ENCODE measurements around the gene NACAD.
"Not testable (repeated sequence)": the region's sequence is repeated elsewhere in the genome, so short reads cannot be mapped to it uniquely, and the experiment has no call there.

Gene NACAD

GRCh38 chr7:45039106-45039505 lies 49.7 kb downstream of the NACAD start:
- peaks cover 23% of the 10 kb centered on the region for H3K36me3 ChIP-seq (ENCODE audit: control insufficient read depth, insufficient read depth, low read length)
- H3K27me3 ChIP-seq (ENCODE audit: control insufficient read depth, insufficient read depth, low read length) = no peaks in the 10 kb centered on the region
- no peak overlapping the region for H3K9ac ChIP-seq (ENCODE audit: low read length)
- no peaks in the 10 kb centered on the region for H3K4me1 ChIP-seq (ENCODE audit: control insufficient read depth, insufficient read depth, low read length)
- no peak overlapping the region for H3K4me3 ChIP-seq (ENCODE audit: low read length)
- H3K27ac ChIP-seq (ENCODE audit: low read depth, low read length) = no peak overlapping the region

GRCh38 chr7:45037876-45038275 lies 50.9 kb downstream of the NACAD start:
- H3K4me1 ChIP-seq (ENCODE audit: control insufficient read depth, insufficient read depth, low read length) = no peaks in the 10 kb centered on the region
- H3K36me3 ChIP-seq (ENCODE audit: control insufficient read depth, insufficient read depth, low read length) = peaks cover 23% of the 10 kb centered on the region
- no peaks in the 10 kb centered on the region for H3K27me3 ChIP-seq (ENCODE audit: control insufficient read depth, insufficient read depth, low read length)
- no peak overlapping the region for H3K27ac ChIP-seq (ENCODE audit: low read depth, low read length)
- no peak overlapping the region for H3K4me3 ChIP-seq (ENCODE audit: low read length)
- no peak overlapping the region for H3K9ac ChIP-seq (ENCODE audit: low read length)

DNA sequence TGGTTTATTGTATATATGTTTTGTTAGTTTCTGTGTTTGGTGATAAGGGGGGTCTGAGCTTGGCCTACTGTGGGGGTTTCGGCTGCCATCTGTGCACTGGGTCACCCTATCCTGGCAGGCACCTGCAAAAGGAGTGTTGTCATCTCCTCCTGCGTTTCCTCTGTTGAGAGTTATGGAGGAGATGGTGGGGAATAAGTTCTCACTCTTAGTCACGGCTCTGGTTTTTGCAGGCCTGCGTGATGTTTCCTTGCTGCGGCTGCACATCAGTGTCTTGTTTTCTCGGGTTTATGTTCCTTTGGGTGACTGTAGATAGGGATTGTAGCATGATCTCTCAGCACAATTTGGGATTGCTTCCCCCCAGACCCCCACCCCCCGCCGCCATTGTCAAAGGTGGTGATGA lies 52.0 kb downstream of the NACAD start:
- Histone ChIP-seq H3K27ac (ENCODE audit: low read depth, low read length) (no peak overlapping the region), H3K27me3 (ENCODE audit: control insufficient read depth, insufficient read depth, low read length) (no peaks in the 10 kb centered on the region), H3K9ac (ENCODE audit: low read length) (no peak overlapping the region), H3K4me1 (ENCODE audit: control insufficient read depth, insufficient read depth, low read length) (no peaks in the 10 kb centered on the region), H3K4me3 (ENCODE audit: low read length) (no peak overlapping the region), H3K36me3 (ENCODE audit: control insufficient read depth, insufficient read depth, low read length) (peaks cover 19% of the 10 kb centered on the region)

DNA sequence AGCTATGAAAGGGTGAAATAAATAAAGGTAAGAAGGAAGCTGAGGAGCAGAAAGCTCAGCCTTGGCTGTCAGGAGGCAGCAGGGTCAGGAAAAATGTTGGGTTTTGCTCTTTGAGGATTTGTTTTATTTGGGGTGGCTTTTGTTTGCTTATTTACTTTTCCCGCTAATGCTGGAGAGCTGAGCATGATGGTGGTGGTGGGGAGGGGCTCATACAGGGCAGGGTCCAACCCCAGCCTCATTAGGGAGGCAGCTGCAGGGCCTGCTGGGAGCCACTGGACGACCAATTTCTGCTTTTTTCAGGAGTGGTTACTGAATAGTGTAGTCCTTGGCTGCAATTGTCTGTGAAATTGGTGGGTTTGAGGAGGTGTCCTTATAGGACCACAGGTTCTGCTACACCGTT lies 52.5 kb downstream of the NACAD start:
- no peak overlapping the region for H3K4me3 ChIP-seq (ENCODE audit: low read length)
- H3K27me3 ChIP-seq (ENCODE audit: control insufficient read depth, insufficient read depth, low read length) = no peaks in the 10 kb centered on the region
- no peak overlapping the region for H3K27ac ChIP-seq (ENCODE audit: low read depth, low read length)
- no peak overlapping the region for H3K9ac ChIP-seq (ENCODE audit: low read length)
- peaks cover 14% of the 10 kb centered on the region for H3K36me3 ChIP-seq (ENCODE audit: control insufficient read depth, insufficient read depth, low read length)
- H3K4me1 ChIP-seq (ENCODE audit: control insufficient read depth, insufficient read depth, low read length) = no peaks in the 10 kb centered on the region

GRCh38 chr7:45035893-45036292 lies 52.9 kb downstream of the NACAD start:
- Histone ChIP-seq H3K4me1 (ENCODE audit: control insufficient read depth, insufficient read depth, low read length) (no peaks in the 10 kb centered on the region), H3K27me3 (ENCODE audit: control insufficient read depth, insufficient read depth, low read length) (no peaks in the 10 kb centered on the region), H3K4me3 (ENCODE audit: low read length) (no peak overlapping the region), H3K27ac (ENCODE audit: low read depth, low read length) (no peak overlapping the region), H3K36me3 (ENCODE audit: control insufficient read depth, insufficient read depth, low read length) (peaks cover 13% of the 10 kb centered on the region), H3K9ac (ENCODE audit: low read length) (no peak overlapping the region)

- H3K9ac ChIP-seq (ENCODE audit: low read length) = no peak overlapping the region
- H3K27me3 ChIP-seq (ENCODE audit: control insufficient read depth, insufficient read depth, low read length) = no peaks in the 10 kb centered on the region
- no peaks in the 10 kb centered on the region for H3K4me1 ChIP-seq (ENCODE audit: control insufficient read depth, insufficient read depth, low read length)
- H3K4me3 ChIP-seq (ENCODE audit: low read length) = no peak overlapping the region
- peaks cover 11% of the 10 kb centered on the region for H3K36me3 ChIP-seq (ENCODE audit: control insufficient read depth, insufficient read depth, low read length)
- no peak overlapping the region for H3K27ac ChIP-seq (ENCODE audit: low read depth, low read length)
These were observed 53.4 kb downstream of the NACAD start for GRCh38 chr7:45035371-45035770.

GRCh38 chr7:45034710-45035109 lies 54.1 kb downstream of the NACAD start:
- not testable (repeated sequence) for H3K4me3 ChIP-seq (ENCODE audit: low read length); H3K27me3 ChIP-seq (ENCODE audit: control insufficient read depth, insufficient read depth, low read length); H3K27ac ChIP-seq (ENCODE audit: low read depth, low read length); H3K4me1 ChIP-seq (ENCODE audit: control insufficient read depth, insufficient read depth, low read length); H3K9ac ChIP-seq (ENCODE audit: low read length)
- H3K36me3 ChIP-seq (ENCODE audit: control insufficient read depth, insufficient read depth, low read length) = peaks cover 11% of the 10 kb centered on the region

DNA sequence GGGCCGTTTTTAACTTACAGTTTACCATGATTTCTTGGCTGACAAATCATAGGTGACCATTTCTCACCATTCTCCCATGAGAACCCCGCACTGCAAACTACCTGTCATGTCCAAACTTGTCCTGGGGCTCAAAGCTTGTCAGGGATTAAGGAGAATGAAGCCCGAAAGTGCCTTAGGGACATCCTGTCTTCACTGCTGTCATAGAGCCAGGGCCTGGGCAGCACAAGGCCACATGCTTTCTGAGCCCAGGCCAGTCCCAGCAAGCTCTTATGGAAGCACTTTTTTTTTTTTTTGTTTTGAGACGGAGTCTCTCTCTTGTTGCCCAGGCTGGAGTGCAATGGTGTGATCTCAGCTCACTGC lies 54.9 kb downstream of the NACAD start:
- no peaks in the 10 kb centered on the region for H3K27me3 ChIP-seq (ENCODE audit: control insufficient read depth, insufficient read depth, low read length)
- no peak overlapping the region for H3K27ac ChIP-seq (ENCODE audit: low read depth, low read length)
- peaks cover 10% of the 10 kb centered on the region for H3K36me3 ChIP-seq (ENCODE audit: control insufficient read depth, insufficient read depth, low read length)
- no peak overlapping the region for H3K4me3 ChIP-seq (ENCODE audit: low read length)
- no peak overlapping the region for H3K9ac ChIP-seq (ENCODE audit: low read length)
- H3K4me1 ChIP-seq (ENCODE audit: control insufficient read depth, insufficient read depth, low read length) = no peaks in the 10 kb centered on the region

DNA sequence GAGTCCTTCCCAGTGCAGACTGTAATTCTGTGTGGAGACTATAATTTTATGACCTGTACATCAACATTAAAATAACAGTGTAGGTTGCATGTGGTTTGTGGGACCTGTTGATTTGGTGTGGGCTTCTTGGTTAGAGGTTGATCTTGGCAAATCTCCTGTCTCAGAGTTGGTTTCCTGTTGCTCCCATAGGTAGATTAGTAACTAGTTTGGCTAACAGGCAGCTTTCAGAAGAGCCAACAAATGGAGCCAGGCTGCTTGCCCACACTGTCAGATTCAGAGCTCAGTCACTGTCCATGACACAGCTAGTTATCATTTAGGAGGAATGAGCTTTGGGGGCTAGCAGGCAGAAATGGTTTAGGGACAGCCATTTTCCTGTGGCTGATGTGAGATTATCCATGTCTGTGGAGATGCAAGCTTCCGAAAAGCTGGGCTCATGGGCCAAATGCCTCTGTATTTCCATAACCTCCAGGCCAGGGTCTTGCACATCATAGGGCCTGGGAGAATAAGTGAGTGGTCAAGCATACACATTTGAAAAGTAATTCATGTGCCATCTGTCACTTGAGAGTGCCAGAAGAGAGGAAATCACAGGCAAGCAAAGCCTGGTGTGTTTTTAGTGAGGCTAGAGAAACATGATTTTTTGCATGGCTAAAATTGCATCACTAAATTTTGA lies 55.4 kb downstream of the NACAD start:
- Histone ChIP-seq H3K4me3 (ENCODE audit: low read length) (no peak overlapping the region), H3K27me3 (ENCODE audit: control insufficient read depth, insufficient read depth, low read length) (no peaks in the 10 kb centered on the region), H3K4me1 (ENCODE audit: control insufficient read depth, insufficient read depth, low read length) (no peaks in the 10 kb centered on the region), H3K27ac (ENCODE audit: low read depth, low read length) (no peak overlapping the region), H3K36me3 (ENCODE audit: control insufficient read depth, insufficient read depth, low read length) (peaks cover 8% of the 10 kb centered on the region), H3K9ac (ENCODE audit: low read length) (no peak overlapping the region)

DNA sequence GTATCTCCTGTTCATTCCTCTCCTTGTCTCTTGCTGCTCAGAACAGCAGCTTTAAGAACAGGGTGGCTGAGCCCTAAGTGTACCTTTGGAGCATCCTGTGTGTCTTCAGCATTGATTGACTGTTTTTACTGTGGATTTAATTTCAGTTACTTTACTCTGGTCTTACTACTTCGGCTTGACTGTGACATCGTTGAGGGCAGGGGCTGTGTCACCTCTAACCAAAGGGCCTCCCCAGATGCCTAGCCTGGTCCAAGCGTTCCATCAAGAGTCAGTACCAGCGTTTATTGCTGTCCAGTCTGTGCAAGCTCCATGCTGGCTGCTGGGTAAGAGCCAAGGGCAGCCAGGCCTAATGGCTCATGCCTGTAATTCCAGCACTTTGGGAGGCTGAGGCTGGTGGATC lies 56.3 kb downstream of the NACAD start:
- no peaks in the 10 kb centered on the region for H3K27me3 ChIP-seq (ENCODE audit: control insufficient read depth, insufficient read depth, low read length)
- no peaks in the 10 kb centered on the region for H3K4me1 ChIP-seq (ENCODE audit: control insufficient read depth, insufficient read depth, low read length)
- H3K27ac ChIP-seq (ENCODE audit: low read depth, low read length) = no peak overlapping the region
- H3K36me3 ChIP-seq (ENCODE audit: control insufficient read depth, insufficient read depth, low read length) = peaks cover 6% of the 10 kb centered on the region
- H3K4me3 ChIP-seq (ENCODE audit: low read length) = no peak overlapping the region
- no peak overlapping the region for H3K9ac ChIP-seq (ENCODE audit: low read length)

- H3K9ac ChIP-seq (ENCODE audit: low read length) = no peak overlapping the region
- H3K4me1 ChIP-seq (ENCODE audit: control insufficient read depth, insufficient read depth, low read length) = no peaks in the 10 kb centered on the region
- no peak overlapping the region for H3K4me3 ChIP-seq (ENCODE audit: low read length)
These were observed 56.9 kb downstream of the NACAD start for GRCh38 chr7:45031829-45032228.

More at GRCh38 chr7:45031829-45032228, 56.9 kb downstream of the NACAD start:
- Histone ChIP-seq H3K27me3 (ENCODE audit: control insufficient read depth, insufficient read depth, low read length) (no peaks in the 10 kb centered on the region), H3K27ac (ENCODE audit: low read depth, low read length) (no peak overlapping the region), H3K36me3 (ENCODE audit: control insufficient read depth, insufficient read depth, low read length) (peaks cover 6% of the 10 kb centered on the region)

Data from rectal smooth muscle tissue (tissue), 1 donor.